ENCODE data around the gene ZNF598.

DNA sequence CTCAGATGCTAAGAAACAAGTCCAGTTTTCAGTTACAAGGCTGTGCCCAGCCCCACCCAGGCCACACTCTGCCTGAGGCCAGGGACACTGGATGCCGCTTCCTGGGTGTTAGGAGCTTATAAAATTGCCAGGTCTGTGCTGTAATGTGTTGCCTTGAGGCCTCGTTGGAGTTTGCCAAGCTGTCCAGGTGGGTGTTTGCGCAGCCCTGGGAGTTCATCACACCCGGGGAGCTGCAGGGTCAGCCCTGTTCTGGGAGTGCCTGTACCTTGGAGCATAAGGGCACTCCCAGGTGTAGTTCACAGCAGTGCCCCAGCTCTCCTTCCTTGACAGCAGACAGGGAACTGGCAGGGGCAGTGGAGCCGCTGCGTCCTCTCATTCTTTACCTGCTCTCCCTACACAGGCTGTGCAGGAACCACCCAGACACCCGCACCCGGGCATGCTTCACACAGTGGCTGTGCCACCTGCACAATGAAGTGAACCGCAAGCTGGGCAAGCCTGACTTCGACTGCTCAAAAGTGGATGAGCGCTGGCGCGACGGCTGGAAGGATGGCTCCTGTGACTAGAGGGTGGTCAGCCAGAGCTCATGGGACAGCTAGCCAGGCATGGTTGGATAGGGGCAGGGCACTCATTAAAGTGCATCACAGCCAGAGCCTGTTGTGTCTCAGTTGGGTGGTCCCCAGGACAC lies 24.0 kb downstream of the ZNF598 start:
- TF ChIP-seq, protein P1, sequence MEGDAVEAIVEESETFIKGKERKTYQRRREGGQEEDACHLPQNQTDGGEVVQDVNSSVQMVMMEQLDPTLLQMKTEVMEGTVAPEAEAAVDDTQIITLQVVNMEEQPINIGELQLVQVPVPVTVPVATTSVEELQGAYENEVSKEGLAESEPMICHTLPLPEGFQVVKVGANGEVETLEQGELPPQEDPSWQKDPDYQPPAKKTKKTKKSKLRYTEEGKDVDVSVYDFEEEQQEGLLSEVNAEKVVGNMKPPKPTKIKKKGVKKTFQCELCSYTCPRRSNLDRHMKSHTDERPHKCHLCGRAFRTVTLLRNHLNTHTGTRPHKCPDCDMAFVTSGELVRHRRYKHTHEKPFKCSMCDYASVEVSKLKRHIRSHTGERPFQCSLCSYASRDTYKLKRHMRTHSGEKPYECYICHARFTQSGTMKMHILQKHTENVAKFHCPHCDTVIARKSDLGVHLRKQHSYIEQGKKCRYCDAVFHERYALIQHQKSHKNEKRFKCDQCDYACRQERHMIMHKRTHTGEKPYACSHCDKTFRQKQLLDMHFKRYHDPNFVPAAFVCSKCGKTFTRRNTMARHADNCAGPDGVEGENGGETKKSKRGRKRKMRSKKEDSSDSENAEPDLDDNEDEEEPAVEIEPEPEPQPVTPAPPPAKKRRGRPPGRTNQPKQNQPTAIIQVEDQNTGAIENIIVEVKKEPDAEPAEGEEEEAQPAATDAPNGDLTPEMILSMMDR (conservative IDR thresholded peaks at IDR 0.05; ENCODE audit: low read depth in 2 of 2): no peak
- TF ChIP-seq EZH2phosphoT487 (IDR thresholded peaks at IDR 0.05; ENCODE audit: unreplicated experiment) (no peak), NANOG (IDR thresholded peaks at IDR 0.05; ENCODE audit: borderline replicate concordance) (no peak), EZH2 (IDR thresholded peaks at IDR 0.05; ENCODE audit: low read depth, unreplicated experiment) (no peak), POLR2AphosphoS5 (IDR thresholded peaks at IDR 0.05; ENCODE audit: low read depth) (no peak), ZNF331 (CRISPR knock-in tag; IDR thresholded peaks at IDR 0.05; ENCODE audit: low read depth) (no peak), CREB1 (CRISPR knock-in tag; IDR thresholded peaks at IDR 0.05; ENCODE audit: low read depth) (no peak), JUNB (IDR thresholded peaks at IDR 0.05; ENCODE audit: unreplicated experiment) (no peak), STAT1 (IDR thresholded peaks at IDR 0.05; ENCODE audit: unreplicated experiment) (no peak), ZNF114 (CRISPR knock-in tag; IDR thresholded peaks at IDR 0.05) (no peak)
- TF ChIP-seq, protein P2, sequence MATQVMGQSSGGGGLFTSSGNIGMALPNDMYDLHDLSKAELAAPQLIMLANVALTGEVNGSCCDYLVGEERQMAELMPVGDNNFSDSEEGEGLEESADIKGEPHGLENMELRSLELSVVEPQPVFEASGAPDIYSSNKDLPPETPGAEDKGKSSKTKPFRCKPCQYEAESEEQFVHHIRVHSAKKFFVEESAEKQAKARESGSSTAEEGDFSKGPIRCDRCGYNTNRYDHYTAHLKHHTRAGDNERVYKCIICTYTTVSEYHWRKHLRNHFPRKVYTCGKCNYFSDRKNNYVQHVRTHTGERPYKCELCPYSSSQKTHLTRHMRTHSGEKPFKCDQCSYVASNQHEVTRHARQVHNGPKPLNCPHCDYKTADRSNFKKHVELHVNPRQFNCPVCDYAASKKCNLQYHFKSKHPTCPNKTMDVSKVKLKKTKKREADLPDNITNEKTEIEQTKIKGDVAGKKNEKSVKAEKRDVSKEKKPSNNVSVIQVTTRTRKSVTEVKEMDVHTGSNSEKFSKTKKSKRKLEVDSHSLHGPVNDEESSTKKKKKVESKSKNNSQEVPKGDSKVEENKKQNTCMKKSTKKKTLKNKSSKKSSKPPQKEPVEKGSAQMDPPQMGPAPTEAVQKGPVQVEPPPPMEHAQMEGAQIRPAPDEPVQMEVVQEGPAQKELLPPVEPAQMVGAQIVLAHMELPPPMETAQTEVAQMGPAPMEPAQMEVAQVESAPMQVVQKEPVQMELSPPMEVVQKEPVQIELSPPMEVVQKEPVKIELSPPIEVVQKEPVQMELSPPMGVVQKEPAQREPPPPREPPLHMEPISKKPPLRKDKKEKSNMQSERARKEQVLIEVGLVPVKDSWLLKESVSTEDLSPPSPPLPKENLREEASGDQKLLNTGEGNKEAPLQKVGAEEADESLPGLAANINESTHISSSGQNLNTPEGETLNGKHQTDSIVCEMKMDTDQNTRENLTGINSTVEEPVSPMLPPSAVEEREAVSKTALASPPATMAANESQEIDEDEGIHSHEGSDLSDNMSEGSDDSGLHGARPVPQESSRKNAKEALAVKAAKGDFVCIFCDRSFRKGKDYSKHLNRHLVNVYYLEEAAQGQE (IDR thresholded peaks at IDR 0.05; ENCODE audit: unreplicated experiment): no peak
- TF ChIP-seq, protein P3, sequence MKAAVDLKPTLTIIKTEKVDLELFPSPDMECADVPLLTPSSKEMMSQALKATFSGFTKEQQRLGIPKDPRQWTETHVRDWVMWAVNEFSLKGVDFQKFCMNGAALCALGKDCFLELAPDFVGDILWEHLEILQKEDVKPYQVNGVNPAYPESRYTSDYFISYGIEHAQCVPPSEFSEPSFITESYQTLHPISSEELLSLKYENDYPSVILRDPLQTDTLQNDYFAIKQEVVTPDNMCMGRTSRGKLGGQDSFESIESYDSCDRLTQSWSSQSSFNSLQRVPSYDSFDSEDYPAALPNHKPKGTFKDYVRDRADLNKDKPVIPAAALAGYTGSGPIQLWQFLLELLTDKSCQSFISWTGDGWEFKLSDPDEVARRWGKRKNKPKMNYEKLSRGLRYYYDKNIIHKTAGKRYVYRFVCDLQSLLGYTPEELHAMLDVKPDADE (IDR thresholded peaks at IDR 0.05): no peak
- TF ChIP-seq, protein P4, sequence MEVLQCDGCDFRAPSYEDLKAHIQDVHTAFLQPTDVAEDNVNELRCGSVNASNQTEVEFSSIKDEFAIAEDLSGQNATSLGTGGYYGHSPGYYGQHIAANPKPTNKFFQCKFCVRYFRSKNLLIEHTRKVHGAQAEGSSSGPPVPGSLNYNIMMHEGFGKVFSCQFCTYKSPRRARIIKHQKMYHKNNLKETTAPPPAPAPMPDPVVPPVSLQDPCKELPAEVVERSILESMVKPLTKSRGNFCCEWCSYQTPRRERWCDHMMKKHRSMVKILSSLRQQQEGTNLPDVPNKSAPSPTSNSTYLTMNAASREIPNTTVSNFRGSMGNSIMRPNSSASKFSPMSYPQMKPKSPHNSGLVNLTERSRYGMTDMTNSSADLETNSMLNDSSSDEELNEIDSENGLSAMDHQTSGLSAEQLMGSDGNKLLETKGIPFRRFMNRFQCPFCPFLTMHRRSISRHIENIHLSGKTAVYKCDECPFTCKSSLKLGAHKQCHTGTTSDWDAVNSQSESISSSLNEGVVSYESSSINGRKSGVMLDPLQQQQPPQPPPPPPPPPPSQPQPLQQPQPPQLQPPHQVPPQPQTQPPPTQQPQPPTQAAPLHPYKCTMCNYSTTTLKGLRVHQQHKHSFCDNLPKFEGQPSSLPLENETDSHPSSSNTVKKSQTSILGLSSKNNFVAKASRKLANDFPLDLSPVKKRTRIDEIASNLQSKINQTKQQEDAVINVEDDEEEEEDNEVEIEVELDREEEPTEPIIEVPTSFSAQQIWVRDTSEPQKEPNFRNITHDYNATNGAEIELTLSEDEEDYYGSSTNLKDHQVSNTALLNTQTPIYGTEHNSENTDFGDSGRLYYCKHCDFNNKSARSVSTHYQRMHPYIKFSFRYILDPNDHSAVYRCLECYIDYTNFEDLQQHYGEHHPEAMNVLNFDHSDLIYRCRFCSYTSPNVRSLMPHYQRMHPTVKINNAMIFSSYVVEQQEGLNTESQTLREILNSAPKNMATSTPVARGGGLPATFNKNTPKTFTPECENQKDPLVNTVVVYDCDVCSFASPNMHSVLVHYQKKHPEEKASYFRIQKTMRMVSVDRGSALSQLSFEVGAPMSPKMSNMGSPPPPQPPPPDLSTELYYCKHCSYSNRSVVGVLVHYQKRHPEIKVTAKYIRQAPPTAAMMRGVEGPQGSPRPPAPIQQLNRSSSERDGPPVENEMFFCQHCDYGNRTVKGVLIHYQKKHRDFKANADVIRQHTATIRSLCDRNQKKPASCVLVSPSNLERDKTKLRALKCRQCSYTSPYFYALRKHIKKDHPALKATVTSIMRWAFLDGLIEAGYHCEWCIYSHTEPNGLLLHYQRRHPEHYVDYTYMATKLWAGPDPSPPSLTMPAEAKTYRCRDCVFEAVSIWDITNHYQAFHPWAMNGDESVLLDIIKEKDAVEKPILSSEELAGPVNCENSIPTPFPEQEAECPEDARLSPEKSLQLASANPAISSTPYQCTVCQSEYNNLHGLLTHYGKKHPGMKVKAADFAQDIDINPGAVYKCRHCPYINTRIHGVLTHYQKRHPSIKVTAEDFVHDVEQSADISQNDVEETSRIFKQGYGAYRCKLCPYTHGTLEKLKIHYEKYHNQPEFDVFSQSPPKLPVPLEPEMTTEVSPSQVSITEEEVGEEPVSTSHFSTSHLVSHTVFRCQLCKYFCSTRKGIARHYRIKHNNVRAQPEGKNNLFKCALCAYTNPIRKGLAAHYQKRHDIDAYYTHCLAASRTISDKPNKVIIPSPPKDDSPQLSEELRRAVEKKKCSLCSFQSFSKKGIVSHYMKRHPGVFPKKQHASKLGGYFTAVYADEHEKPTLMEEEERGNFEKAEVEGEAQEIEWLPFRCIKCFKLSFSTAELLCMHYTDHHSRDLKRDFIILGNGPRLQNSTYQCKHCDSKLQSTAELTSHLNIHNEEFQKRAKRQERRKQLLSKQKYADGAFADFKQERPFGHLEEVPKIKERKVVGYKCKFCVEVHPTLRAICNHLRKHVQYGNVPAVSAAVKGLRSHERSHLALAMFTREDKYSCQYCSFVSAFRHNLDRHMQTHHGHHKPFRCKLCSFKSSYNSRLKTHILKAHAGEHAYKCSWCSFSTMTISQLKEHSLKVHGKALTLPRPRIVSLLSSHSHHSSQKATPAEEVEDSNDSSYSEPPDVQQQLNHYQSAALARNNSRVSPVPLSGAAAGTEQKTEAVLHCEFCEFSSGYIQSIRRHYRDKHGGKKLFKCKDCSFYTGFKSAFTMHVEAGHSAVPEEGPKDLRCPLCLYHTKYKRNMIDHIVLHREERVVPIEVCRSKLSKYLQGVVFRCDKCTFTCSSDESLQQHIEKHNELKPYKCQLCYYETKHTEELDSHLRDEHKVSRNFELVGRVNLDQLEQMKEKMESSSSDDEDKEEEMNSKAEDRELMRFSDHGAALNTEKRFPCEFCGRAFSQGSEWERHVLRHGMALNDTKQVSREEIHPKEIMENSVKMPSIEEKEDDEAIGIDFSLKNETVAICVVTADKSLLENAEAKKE (CRISPR knock-in tag; IDR thresholded peaks at IDR 0.05): no peak

Data from GM23338 (cell line).